Transverse colon (tissue), 4 donors: ENCODE measurements around the gene ZC3H8.

ENCODE experiments used
- CTCF ChIP-seq, 5 experiments: fragments of 200-600 bp in 3 of 5; fragments of 450-650 bp in 2 of 5; sonication (generic) in 3 of 5; IDR thresholded peaks; 1 replicate in 2 of 5; 2 replicates in 3 of 5; pipeline ENCODE4 v1.5.1; 2016 to 2017; ENCODE audit warnings: antibody characterized with exemption in 5 of 5, inconsistent platforms in 3 of 5, mild to moderate bottlenecking in 2 of 5, moderate library complexity in 1 of 5
- EP300 ChIP-seq: sonication (generic); formaldehyde crosslinking; IDR thresholded peaks from one replicate; pipeline ENCODE4 v1.6.1; 2017; ENCODE audit warnings: antibody characterized with exemption, low read depth
- POLR2A ChIP-seq: fragments of 450-650 bp; IDR thresholded peaks from one replicate; pipeline ENCODE4 v1.6.1; 2016; ENCODE audit warnings: antibody characterized with exemption, mild to moderate bottlenecking, moderate library complexity
- POLR2AphosphoS5 ChIP-seq, 3 donors: sonication (generic); formaldehyde crosslinking; IDR thresholded peaks; one replicate each; pipeline ENCODE4 v1.6.1; 2016; ENCODE audit warnings: antibody characterized with exemption in 3 of 3

GRCh38 chr2:112197868-112198267, 57.0 kb downstream of the ZC3H8 start:
- TF ChIP-seq POLR2A (no peak), CTCF (IDR thresholded peaks at IDR 0.05) (no peak), POLR2AphosphoS5 (IDR thresholded peaks at IDR 0.05) (no peak), EP300 (no peak)
